ENCODE measurements around the gene KCNJ6.

- no peak for TF ChIP-seq CTCF (IDR thresholded peaks at IDR 0.05)
- TF ChIP-seq POLR2AphosphoS5 (IDR thresholded peaks at IDR 0.05; ENCODE audit: insufficient read depth in 1 of 2, low read depth in 1 of 2), result no peak
- TF ChIP-seq POLR2A (IDR thresholded peaks at IDR 0.05), result no peak
Measured at GRCh38 chr21:37682966-37683365, 233.3 kb downstream of the KCNJ6 start.
